Activated T-cell treated with anti-CD3 and anti-CD28 coated beads for 24 hours (primary cell): Measurements from ENCODE around the gene ITGA4.

ENCODE experiments used
- DNase-seq: peaks from one replicate; pipeline ENCODE4 v3.0.0-alpha.2; 2020; ENCODE audit warnings: low read depth

ITGA4 gene

DNA sequence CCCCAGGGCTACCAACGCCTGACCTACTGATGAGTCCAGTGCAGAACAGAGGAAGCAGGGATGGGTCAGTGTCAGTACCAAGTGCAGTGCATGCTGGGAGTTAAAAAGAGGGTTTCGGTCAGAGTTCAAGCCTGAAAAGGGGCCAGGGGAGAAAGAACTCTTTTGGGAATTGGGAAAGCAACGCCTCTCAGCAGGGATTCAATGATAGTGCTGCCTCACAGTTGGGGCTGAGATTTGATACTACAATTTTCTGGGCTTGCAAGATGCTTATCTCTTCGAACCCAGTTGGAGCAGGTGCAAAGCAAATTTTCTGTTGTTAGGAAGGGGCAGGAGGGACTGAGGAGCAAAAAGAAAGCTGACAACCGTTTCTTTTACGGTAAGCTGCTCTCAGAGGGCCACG, 117.1 kb downstream of the ITGA4 start:
- DNase-seq, result no peak

- no peak for DNase-seq
Measured at GRCh38 chr2:181575024-181575649, 118.0 kb downstream of the ITGA4 start.

- DNase-seq, result no peak
Measured at GRCh38 chr2:181575650-181576025, 118.5 kb downstream of the ITGA4 start.

GRCh38 chr2:181576431-181576830, 119.2 kb downstream of the ITGA4 start:
- no peak for DNase-seq

DNA sequence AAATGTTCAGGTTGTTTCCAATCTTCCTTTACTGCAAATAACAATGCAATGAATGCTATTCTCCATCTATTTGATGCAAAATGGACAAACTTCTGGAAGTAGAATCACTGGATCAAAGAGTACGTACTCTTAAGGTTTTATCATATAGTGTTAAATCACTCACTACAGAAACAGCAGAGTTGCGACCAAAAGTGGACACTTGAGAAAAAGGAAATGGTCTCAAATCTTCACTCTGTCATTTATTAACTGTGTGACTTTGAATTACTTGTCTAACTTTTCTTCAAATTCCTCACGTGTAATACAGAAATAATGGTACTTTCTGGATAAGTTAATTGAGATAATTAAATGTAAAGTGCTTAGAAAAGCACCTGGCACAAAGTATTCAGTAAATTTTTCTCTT, 121.6 kb downstream of the ITGA4 start:
- no peak for DNase-seq

- DNase-seq, result no peak
Measured at GRCh38 chr2:181581534-181581933, 124.3 kb downstream of the ITGA4 start.

- no peak for DNase-seq
Measured at GRCh38 chr2:181585732-181586131, 128.5 kb downstream of the ITGA4 start.
